Heart left ventricle (tissue), 13 donors: Measurements from ENCODE around the gene ANK3.

Experiments
- POLR2A ChIP-seq, 2 donors: fragments of 450-650 bp; IDR thresholded peaks; one replicate each; pipeline ENCODE4 v1.6.1; 2017; ENCODE audit warnings: antibody characterized with exemption in 2 of 2, mild to moderate bottlenecking in 2 of 2, moderate library complexity in 2 of 2
- TF ChIP-seq, protein P1 (sequence below), 12 donors: fragments of 200-600 bp; sonication (generic) in 4 of 12; IDR thresholded peaks; one replicate each; pipeline versions ENCODE4 v1.5.0 to v1.8.0; 2018 to 2022; ENCODE audit warnings: antibody characterized with exemption in 12 of 12, mild to moderate bottlenecking in 5 of 12
- donor health status: ischemic (EF 13 %, LVEDD 7.1; RV severe dilation, severe dysfunction).
- donor health status: DM: no; HTN: yes; CAD: no.
- donor health status: DM: no; HTN: no; CAD: no.
- donor health status: ischemic (EF 25% LVEDD 6.9; RV normal size, moderate dysfunction).
- donor health status: ischemic (EF 25% LVEDD 5.7; RV mildly dilated, moderate dysfunction).
- donor health status: ischemic (EF 35%, LVEDD 5.7; RV mildly dilated, moderate dysfunction).
- donor health status: nonischemic (EF 11% LVEDD 7.7; RV severe dilation, severe dysfunction).
- donor health status: DM: yes; HTN: yes; CAD: no.
- donor health status: PGD.
- donor health status: ischemic (EF 29% LVEDD 5.4; RV normal size, mild dysfunction).
- donor health status: nonischemic (EF 23%, LVEDD 6.1; RV moderate dilation, normal function).

DNA sequence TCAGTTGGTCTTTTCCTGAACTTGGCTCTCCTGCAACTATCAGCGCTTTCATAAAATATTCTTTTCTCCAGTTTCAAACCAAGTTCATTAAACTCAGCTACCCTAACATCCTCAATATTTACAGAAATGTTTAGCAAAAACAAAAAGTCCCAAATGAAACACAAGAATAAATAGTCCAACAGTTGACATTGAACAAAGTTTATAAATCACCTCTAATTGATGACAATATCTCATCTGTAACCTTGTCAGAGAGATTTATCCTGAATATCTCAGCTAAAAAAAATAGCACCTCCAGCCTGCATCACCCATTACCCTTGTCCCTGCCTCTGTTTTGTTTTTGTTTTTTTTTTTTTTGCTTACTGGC, 76.1 kb downstream of the ANK3 start:
- TF ChIP-seq, protein P1, sequence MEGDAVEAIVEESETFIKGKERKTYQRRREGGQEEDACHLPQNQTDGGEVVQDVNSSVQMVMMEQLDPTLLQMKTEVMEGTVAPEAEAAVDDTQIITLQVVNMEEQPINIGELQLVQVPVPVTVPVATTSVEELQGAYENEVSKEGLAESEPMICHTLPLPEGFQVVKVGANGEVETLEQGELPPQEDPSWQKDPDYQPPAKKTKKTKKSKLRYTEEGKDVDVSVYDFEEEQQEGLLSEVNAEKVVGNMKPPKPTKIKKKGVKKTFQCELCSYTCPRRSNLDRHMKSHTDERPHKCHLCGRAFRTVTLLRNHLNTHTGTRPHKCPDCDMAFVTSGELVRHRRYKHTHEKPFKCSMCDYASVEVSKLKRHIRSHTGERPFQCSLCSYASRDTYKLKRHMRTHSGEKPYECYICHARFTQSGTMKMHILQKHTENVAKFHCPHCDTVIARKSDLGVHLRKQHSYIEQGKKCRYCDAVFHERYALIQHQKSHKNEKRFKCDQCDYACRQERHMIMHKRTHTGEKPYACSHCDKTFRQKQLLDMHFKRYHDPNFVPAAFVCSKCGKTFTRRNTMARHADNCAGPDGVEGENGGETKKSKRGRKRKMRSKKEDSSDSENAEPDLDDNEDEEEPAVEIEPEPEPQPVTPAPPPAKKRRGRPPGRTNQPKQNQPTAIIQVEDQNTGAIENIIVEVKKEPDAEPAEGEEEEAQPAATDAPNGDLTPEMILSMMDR (IDR thresholded peaks at IDR 0.05) = no peak
- no peak for TF ChIP-seq POLR2A (IDR thresholded peaks at IDR 0.05)
